Measurements from ENCODE around the gene CFAP47.

GRCh38 chrX:36198575-36198974 lies 279.0 kb downstream of the CFAP47 start:
- TF ChIP-seq GLI4 (CRISPR knock-in tag; IDR thresholded peaks at IDR 0.05; ENCODE audit: borderline replicate concordance) (no peak), MTA3 (CRISPR knock-in tag; IDR thresholded peaks at IDR 0.05) (no peak), FOXK1 (CRISPR knock-in tag; IDR thresholded peaks at IDR 0.05; ENCODE audit: borderline replicate concordance, low read depth) (no peak), NFE2 (CRISPR knock-in tag; IDR thresholded peaks at IDR 0.05) (no peak), TBP (CRISPR knock-in tag; IDR thresholded peaks at IDR 0.05) (no peak), KDM1A (CRISPR knock-in tag; IDR thresholded peaks at IDR 0.05) (no peak), CTCF (CRISPR knock-in tag; IDR thresholded peaks at IDR 0.05) (no peak), IKZF1 (IDR thresholded peaks at IDR 0.05) (no peak), MAX (IDR thresholded peaks at IDR 0.05) (no peak), POLR2AphosphoS5 (IDR thresholded peaks at IDR 0.05; ENCODE audit: low read depth, low read length) (no peak), FOXM1 (CRISPR knock-in tag; IDR thresholded peaks at IDR 0.05) (no peak), ZMYM2 (CRISPR knock-in tag; IDR thresholded peaks at IDR 0.05) (no peak), USF2 (IDR thresholded peaks at IDR 0.05; ENCODE audit: low read depth, low read length) (no peak), USF2 (CRISPR knock-in tag; IDR thresholded peaks at IDR 0.05; ENCODE audit: borderline replicate concordance) (no peak)

Data from HepG2 (cell line).